Liver (tissue), 9 donors: ENCODE measurements around the gene GCNT2. TPM values are rescaled to one million over a fixed set of nuclear protein-coding genes. Genes with fewer than 3 reads are reported as not detected.

ENCODE experiments used
- DNase-seq: peaks from one replicate; pipeline ENCODE4 v3.0.0-alpha.2; 2017; ENCODE audit warnings: low spot score
- H3K27ac ChIP-seq, 2 donors: one replicate each; pipeline ENCODE4 v1.7.0; 2013; ENCODE audit warnings: inconsistent platforms in 2 of 2, low read length in 2 of 2, control low read depth in 1 of 2, low read depth in 1 of 2, mild to moderate bottlenecking in 1 of 2
- H3K27me3 ChIP-seq, 4 donors: one replicate each; pipeline versions ENCODE4 v1.6.1 to v1.7.0; 2013; ENCODE audit warnings: low read length in 3 of 4, inconsistent platforms in 1 of 4, mild to moderate bottlenecking in 1 of 4, moderate library complexity in 1 of 4; ENCODE audit not compliant: control insufficient read depth in 4 of 4, insufficient read depth in 4 of 4
- H3K36me3 ChIP-seq, 4 donors: one replicate each; pipeline versions ENCODE4 v1.6.1 to v1.7.0; 2013; ENCODE audit warnings: low read length in 3 of 4, mild to moderate bottlenecking in 3 of 4, low read depth in 1 of 4, moderate library complexity in 1 of 4; ENCODE audit not compliant: control insufficient read depth in 4 of 4, insufficient read depth in 3 of 4
- H3K4me1 ChIP-seq, 4 donors: one replicate each; pipeline versions ENCODE4 v1.6.1 to v1.7.0; 2013; ENCODE audit warnings: low read length in 3 of 4, mild to moderate bottlenecking in 3 of 4, moderate library complexity in 1 of 4; ENCODE audit not compliant: control insufficient read depth in 4 of 4, insufficient read depth in 4 of 4
- H3K4me3 ChIP-seq, 3 donors: one replicate each; pipeline versions ENCODE4 v1.6.1 to v1.7.0; 2013; ENCODE audit warnings: low read length in 3 of 3, control low read depth in 1 of 3, low read depth in 1 of 3, mild to moderate bottlenecking in 1 of 3
- H3K9ac ChIP-seq, 2 donors: one replicate each; pipeline ENCODE4 v1.7.0; 2013; ENCODE audit warnings: low read length in 2 of 2, mild to moderate bottlenecking in 2 of 2, moderate library complexity in 2 of 2, control low read depth in 1 of 2, low read depth in 1 of 2
- H3K9me3 ChIP-seq, 4 donors: one replicate each; pipeline versions ENCODE4 v1.6.1 to v1.7.0; 2013; ENCODE audit warnings: low read length in 3 of 4; ENCODE audit not compliant: control insufficient read depth in 4 of 4
- EGR1 ChIP-seq, 2 donors: IDR thresholded peaks; 2 replicates each; pipeline ENCODE4 v1.6.1; 2016 to 2018; ENCODE audit warnings: antibody characterized with exemption in 2 of 2, low read depth in 2 of 2
- FOXA1 ChIP-seq: IDR thresholded peaks from 2 replicates; pipeline ENCODE4 v1.6.1; 2016; ENCODE audit warnings: antibody characterized with exemption
- FOXA2 ChIP-seq: IDR thresholded peaks from 2 replicates; pipeline ENCODE4 v1.6.1; 2016; ENCODE audit warnings: antibody characterized with exemption
- GABPA ChIP-seq, 2 donors: IDR thresholded peaks in 1 of 2; conservative IDR thresholded peaks in 1 of 2; 2 replicates each; pipeline ENCODE4 v1.6.1; 2016; ENCODE audit warnings: antibody characterized with exemption in 2 of 2, mild to moderate bottlenecking in 1 of 2, moderate library complexity in 1 of 2
- HNF4A ChIP-seq, 2 donors: conservative IDR thresholded peaks; 2 replicates each; pipeline ENCODE4 v1.6.1; 2016; ENCODE audit warnings: antibody characterized with exemption in 2 of 2, mild to moderate bottlenecking in 2 of 2
- HNF4G ChIP-seq: IDR thresholded peaks from 2 replicates; pipeline ENCODE4 v1.6.1; 2016; ENCODE audit warnings: antibody characterized with exemption
- JUND ChIP-seq, 2 donors: IDR thresholded peaks; 2 replicates each; pipeline ENCODE4 v1.6.1; 2016; ENCODE audit warnings: antibody characterized with exemption in 2 of 2
- NR2F2 ChIP-seq: IDR thresholded peaks from 2 replicates; pipeline ENCODE4 v1.6.1; 2016; ENCODE audit warnings: antibody characterized with exemption
- RAD21 ChIP-seq, 2 donors: IDR thresholded peaks; 2 replicates each; pipeline ENCODE4 v1.6.1; 2016; ENCODE audit warnings: antibody characterized with exemption in 2 of 2, mild to moderate bottlenecking in 2 of 2
- RXRA ChIP-seq, 2 donors: IDR thresholded peaks; 2 replicates each; pipeline ENCODE4 v1.6.1; 2017 to 2018; ENCODE audit warnings: antibody characterized with exemption in 2 of 2, mild to moderate bottlenecking in 1 of 2
- SP1 ChIP-seq: IDR thresholded peaks from 2 replicates; pipeline ENCODE4 v1.6.1; 2018; ENCODE audit warnings: antibody characterized with exemption, mild to moderate bottlenecking
- TAF1 ChIP-seq: conservative IDR thresholded peaks from 2 replicates; pipeline ENCODE4 v1.6.1; 2016; ENCODE audit warnings: antibody characterized with exemption, mild to moderate bottlenecking
- YY1 ChIP-seq: IDR thresholded peaks from 2 replicates; pipeline ENCODE4 v1.6.1; 2016; ENCODE audit warnings: antibody characterized with exemption, mild to moderate bottlenecking
- WGBS: extraction: QIAGEN DNeasy Blood & Tissue Kit; methylation state at CpG from one replicate; pipeline ENCODE4 v1.1.7; 2013; 5-methylcytosine and 5-hydroxymethylcytosine counted together
- polyA plus RNA-seq, 2 donors: library from polyadenylated mRNA; stranded (reverse) in 1 of 2; unstranded in 1 of 2; fragments of 200-250 nt in 1 of 2; fragments of >200 nt in 1 of 2; fragmentation: Nextera tagmentation in 1 of 2; extraction: Ambion mirVana in 1 of 2; gene quantifications; one replicate each; pipeline versions ENCODE4 v1.2.1 to v1.2.3, GENCODE V29; 2013 to 2015
- total RNA-seq, 2 donors: library from RNA; depleted of rRNA; stranded (reverse); fragments of >200 nt; gene quantifications; one replicate each; pipeline ENCODE4 v1.2.3, GENCODE V29; 2014
- TF ChIP-seq, protein P1 (sequence below): IDR thresholded peaks from 2 replicates; pipeline ENCODE4 v1.6.1; 2016; ENCODE audit warnings: antibody characterized with exemption, mild to moderate bottlenecking
- TF ChIP-seq, protein P2 (sequence below): IDR thresholded peaks from 2 replicates; pipeline ENCODE4 v1.6.1; 2016; ENCODE audit warnings: antibody characterized with exemption
- TF ChIP-seq, protein P3 (sequence below): fragments of 150-350 bp; IDR thresholded peaks from 2 replicates; pipeline ENCODE4 v1.5.1; 2017; ENCODE audit warnings: improper control_type of control experiment, low read depth, low read length; ENCODE audit not compliant: missing input control
- TF ChIP-seq, protein P4 (sequence below): IDR thresholded peaks from 2 replicates; pipeline ENCODE4 v1.6.1; 2016; ENCODE audit warnings: antibody characterized with exemption
- TF ChIP-seq, protein P5 (sequence below): IDR thresholded peaks from 2 replicates; pipeline ENCODE4 v1.6.1; 2016; ENCODE audit warnings: antibody characterized with exemption
- donor health status: healthy.
- donor health status: healthy.
- donor health status: healthy.
- donor health status: healthy.
- donor health status: healthy.

GCNT2 gene
- total and polyA plus RNA-seq, 4 donors: 2.8 to 16.7 (median 4.2) TPM

DNA sequence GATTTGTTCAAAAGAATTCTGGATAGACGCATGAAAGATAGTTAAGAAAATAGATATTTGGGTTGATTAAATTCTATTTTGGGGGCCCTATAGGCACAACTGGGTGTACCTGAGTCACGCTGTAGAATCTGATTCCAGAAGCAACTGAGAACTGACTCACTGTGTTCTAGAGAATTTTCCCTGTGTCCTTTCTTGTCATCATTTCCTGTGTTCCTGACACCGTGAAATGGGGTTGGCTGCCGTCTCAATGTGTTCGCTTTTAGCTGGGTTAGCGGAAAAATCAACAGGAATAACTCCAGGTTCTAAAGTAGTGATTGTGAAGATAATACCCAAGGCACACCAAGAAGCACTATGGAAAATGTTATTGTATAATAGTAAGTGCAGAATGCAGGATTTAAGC lies 5.0 kb downstream of the GCNT2 start:
- H3K9me3 ChIP-seq: no peaks in the 10 kb centered on the region
- H3K9ac ChIP-seq: no peak overlapping the region
- H3K27me3 ChIP-seq: no peaks in the 10 kb centered on the region
- H3K36me3 ChIP-seq: no peaks in the 10 kb centered on the region
- peak; percentile 24 for TF ChIP-seq SP1
- no peak for TF ChIP-seq EGR1 (IDR thresholded peaks at IDR 0.05; ENCODE audit: low read depth in 2 of 2)
- no peak for TF ChIP-seq YY1
- TF ChIP-seq, protein P1, sequence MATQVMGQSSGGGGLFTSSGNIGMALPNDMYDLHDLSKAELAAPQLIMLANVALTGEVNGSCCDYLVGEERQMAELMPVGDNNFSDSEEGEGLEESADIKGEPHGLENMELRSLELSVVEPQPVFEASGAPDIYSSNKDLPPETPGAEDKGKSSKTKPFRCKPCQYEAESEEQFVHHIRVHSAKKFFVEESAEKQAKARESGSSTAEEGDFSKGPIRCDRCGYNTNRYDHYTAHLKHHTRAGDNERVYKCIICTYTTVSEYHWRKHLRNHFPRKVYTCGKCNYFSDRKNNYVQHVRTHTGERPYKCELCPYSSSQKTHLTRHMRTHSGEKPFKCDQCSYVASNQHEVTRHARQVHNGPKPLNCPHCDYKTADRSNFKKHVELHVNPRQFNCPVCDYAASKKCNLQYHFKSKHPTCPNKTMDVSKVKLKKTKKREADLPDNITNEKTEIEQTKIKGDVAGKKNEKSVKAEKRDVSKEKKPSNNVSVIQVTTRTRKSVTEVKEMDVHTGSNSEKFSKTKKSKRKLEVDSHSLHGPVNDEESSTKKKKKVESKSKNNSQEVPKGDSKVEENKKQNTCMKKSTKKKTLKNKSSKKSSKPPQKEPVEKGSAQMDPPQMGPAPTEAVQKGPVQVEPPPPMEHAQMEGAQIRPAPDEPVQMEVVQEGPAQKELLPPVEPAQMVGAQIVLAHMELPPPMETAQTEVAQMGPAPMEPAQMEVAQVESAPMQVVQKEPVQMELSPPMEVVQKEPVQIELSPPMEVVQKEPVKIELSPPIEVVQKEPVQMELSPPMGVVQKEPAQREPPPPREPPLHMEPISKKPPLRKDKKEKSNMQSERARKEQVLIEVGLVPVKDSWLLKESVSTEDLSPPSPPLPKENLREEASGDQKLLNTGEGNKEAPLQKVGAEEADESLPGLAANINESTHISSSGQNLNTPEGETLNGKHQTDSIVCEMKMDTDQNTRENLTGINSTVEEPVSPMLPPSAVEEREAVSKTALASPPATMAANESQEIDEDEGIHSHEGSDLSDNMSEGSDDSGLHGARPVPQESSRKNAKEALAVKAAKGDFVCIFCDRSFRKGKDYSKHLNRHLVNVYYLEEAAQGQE: no peak
- H3K4me1 ChIP-seq: peaks cover 0 to 16% (median 9%) of the 10 kb centered on the region in 4 donors
- no peak overlapping the region for H3K4me3 ChIP-seq
- no peak overlapping the region for H3K27ac ChIP-seq
- no peak for DNase-seq
- WGBS: 87% methylated on average over 6 of the region's 6 CpGs

DNA sequence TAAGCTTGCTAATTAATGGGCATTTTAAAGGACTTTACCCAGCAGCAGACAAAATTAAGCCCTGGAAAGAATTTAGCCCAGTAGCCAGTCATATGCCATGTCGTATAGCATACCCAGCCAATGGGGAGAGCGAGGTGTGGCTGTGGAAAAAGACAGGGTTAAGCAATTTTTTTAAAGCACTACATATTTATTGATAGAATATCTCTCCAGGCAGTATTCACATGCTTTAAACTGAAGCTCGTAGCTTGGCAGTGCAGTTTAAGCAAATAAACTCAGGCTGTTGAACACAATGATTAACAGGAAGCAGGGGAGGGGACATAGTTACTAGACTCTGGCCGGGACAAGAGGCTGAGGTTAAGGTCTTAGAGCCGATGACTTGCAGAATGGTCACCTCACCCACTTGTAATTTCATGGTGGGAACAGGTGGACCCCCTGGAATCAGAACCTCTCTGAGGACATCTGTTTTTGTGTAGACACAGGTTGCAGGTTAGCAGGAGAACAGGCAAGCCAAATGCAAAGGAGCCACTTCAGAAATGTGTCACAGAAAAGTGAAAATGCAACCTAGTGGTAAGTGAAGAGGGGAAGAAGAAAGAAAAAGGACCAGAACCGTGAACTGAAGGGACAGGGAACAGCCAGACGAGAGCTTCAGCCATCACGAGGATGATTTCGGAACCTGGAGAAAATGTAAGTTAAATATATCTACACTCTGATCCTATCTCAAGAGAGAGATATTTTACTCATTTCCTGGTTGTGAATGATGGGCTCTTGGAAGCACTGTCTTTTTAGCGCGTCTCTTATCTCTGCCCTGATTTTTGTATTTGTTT lies 7.2 kb downstream of the GCNT2 start:
- H3K36me3 ChIP-seq: no peaks in the 10 kb centered on the region
- peaks cover 1 to 31% (median 17%) of the 10 kb centered on the region in 4 donors for H3K4me1 ChIP-seq
- peak overlapping the region; percentile 80 to 91 for H3K27ac ChIP-seq
- TF ChIP-seq, protein P2, sequence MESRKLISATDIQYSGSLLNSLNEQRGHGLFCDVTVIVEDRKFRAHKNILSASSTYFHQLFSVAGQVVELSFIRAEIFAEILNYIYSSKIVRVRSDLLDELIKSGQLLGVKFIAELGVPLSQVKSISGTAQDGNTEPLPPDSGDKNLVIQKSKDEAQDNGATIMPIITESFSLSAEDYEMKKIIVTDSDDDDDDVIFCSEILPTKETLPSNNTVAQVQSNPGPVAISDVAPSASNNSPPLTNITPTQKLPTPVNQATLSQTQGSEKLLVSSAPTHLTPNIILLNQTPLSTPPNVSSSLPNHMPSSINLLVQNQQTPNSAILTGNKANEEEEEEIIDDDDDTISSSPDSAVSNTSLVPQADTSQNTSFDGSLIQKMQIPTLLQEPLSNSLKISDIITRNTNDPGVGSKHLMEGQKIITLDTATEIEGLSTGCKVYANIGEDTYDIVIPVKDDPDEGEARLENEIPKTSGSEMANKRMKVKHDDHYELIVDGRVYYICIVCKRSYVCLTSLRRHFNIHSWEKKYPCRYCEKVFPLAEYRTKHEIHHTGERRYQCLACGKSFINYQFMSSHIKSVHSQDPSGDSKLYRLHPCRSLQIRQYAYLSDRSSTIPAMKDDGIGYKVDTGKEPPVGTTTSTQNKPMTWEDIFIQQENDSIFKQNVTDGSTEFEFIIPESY: peak; percentile 45
- TF ChIP-seq, protein P3, sequence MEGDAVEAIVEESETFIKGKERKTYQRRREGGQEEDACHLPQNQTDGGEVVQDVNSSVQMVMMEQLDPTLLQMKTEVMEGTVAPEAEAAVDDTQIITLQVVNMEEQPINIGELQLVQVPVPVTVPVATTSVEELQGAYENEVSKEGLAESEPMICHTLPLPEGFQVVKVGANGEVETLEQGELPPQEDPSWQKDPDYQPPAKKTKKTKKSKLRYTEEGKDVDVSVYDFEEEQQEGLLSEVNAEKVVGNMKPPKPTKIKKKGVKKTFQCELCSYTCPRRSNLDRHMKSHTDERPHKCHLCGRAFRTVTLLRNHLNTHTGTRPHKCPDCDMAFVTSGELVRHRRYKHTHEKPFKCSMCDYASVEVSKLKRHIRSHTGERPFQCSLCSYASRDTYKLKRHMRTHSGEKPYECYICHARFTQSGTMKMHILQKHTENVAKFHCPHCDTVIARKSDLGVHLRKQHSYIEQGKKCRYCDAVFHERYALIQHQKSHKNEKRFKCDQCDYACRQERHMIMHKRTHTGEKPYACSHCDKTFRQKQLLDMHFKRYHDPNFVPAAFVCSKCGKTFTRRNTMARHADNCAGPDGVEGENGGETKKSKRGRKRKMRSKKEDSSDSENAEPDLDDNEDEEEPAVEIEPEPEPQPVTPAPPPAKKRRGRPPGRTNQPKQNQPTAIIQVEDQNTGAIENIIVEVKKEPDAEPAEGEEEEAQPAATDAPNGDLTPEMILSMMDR: no peak
- TF ChIP-seq FOXA2 (peak; percentile 64), JUND (IDR thresholded peaks at IDR 0.05) (peak in 1 of 2 donors; percentile 70), RXRA (IDR thresholded peaks at IDR 0.05) (peak; percentile 45 to 70), SP1 (peak; percentile 85), HNF4A (conservative IDR thresholded peaks at IDR 0.05) (peak; percentile 74 to 82), NR2F2 (no peak), RAD21 (IDR thresholded peaks at IDR 0.05) (peak; percentile 31 to 44), EGR1 (IDR thresholded peaks at IDR 0.05; ENCODE audit: low read depth in 2 of 2) (peak in 1 of 2 donors; percentile 8), GABPA (IDR thresholded peaks at IDR 0.05 in 1 of 2, conservative IDR thresholded peaks at IDR 0.05 in 1 of 2) (peak in 1 of 2 donors; percentile 72), TAF1 (peak; percentile 91), FOXA1 (peak; percentile 56), YY1 (peak; percentile 65), HNF4G (no peak)
- TF ChIP-seq, protein P4, sequence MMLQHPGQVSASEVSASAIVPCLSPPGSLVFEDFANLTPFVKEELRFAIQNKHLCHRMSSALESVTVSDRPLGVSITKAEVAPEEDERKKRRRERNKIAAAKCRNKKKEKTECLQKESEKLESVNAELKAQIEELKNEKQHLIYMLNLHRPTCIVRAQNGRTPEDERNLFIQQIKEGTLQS: no peak
- TF ChIP-seq, protein P5, sequence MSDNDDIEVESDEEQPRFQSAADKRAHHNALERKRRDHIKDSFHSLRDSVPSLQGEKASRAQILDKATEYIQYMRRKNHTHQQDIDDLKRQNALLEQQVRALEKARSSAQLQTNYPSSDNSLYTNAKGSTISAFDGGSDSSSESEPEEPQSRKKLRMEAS: peak; percentile 52
- TF ChIP-seq, protein P1: peak; percentile 82
- H3K9ac ChIP-seq: peak overlapping the region; percentile 40 to 93
- no peak for DNase-seq
- WGBS: 3% methylated on average over 11 of the region's 11 CpGs
- no peaks in the 10 kb centered on the region for H3K27me3 ChIP-seq
- no peaks in the 10 kb centered on the region for H3K9me3 ChIP-seq
- H3K4me3 ChIP-seq: peak overlapping the region; percentile 71 to 74 (median 73)
